ENCODE data around the gene NOG. TPM values are rescaled to one million over a fixed set of nuclear protein-coding genes. Genes with fewer than 3 reads are reported as not detected.

NOG gene
- total and polyA plus RNA-seq, 10 of the 15 experiments (the other 5 are each of a cell fraction or from before 2014, with no cell fraction given), result 0.10 TPM; not detected in 9

DNA sequence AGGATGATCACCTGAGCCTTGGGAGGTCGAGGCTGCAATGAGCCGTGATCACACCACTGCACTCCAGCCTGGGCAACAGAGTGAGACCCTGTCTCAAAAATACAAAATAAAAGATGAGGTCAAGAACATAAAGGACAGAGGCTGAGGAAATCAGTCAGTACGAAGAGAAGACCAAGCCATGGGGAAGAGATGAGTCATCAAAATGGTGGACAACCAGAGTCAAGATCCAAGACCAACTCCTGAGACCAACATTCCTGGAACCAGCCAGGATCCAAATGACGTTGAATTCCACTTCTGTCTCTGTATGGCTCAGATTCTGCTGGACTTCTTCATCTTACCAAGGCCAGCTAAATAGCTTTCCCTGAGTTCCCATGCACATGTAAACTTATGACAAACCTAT, 44.8 kb upstream of the NOG start (continued):
- TF ChIP-seq, protein P1, sequence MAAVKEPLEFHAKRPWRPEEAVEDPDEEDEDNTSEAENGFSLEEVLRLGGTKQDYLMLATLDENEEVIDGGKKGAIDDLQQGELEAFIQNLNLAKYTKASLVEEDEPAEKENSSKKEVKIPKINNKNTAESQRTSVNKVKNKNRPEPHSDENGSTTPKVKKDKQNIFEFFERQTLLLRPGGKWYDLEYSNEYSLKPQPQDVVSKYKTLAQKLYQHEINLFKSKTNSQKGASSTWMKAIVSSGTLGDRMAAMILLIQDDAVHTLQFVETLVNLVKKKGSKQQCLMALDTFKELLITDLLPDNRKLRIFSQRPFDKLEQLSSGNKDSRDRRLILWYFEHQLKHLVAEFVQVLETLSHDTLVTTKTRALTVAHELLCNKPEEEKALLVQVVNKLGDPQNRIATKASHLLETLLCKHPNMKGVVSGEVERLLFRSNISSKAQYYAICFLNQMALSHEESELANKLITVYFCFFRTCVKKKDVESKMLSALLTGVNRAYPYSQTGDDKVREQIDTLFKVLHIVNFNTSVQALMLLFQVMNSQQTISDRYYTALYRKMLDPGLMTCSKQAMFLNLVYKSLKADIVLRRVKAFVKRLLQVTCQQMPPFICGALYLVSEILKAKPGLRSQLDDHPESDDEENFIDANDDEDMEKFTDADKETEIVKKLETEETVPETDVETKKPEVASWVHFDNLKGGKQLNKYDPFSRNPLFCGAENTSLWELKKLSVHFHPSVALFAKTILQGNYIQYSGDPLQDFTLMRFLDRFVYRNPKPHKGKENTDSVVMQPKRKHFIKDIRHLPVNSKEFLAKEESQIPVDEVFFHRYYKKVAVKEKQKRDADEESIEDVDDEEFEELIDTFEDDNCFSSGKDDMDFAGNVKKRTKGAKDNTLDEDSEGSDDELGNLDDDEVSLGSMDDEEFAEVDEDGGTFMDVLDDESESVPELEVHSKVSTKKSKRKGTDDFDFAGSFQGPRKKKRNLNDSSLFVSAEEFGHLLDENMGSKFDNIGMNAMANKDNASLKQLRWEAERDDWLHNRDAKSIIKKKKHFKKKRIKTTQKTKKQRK (IDR thresholded peaks at IDR 0.05; ENCODE audit: low read depth, low read length), result no peak
- TF ChIP-seq GATAD2B (conservative IDR thresholded peaks at IDR 0.05; ENCODE audit: low read depth), result no peak
- TF ChIP-seq, protein P2, sequence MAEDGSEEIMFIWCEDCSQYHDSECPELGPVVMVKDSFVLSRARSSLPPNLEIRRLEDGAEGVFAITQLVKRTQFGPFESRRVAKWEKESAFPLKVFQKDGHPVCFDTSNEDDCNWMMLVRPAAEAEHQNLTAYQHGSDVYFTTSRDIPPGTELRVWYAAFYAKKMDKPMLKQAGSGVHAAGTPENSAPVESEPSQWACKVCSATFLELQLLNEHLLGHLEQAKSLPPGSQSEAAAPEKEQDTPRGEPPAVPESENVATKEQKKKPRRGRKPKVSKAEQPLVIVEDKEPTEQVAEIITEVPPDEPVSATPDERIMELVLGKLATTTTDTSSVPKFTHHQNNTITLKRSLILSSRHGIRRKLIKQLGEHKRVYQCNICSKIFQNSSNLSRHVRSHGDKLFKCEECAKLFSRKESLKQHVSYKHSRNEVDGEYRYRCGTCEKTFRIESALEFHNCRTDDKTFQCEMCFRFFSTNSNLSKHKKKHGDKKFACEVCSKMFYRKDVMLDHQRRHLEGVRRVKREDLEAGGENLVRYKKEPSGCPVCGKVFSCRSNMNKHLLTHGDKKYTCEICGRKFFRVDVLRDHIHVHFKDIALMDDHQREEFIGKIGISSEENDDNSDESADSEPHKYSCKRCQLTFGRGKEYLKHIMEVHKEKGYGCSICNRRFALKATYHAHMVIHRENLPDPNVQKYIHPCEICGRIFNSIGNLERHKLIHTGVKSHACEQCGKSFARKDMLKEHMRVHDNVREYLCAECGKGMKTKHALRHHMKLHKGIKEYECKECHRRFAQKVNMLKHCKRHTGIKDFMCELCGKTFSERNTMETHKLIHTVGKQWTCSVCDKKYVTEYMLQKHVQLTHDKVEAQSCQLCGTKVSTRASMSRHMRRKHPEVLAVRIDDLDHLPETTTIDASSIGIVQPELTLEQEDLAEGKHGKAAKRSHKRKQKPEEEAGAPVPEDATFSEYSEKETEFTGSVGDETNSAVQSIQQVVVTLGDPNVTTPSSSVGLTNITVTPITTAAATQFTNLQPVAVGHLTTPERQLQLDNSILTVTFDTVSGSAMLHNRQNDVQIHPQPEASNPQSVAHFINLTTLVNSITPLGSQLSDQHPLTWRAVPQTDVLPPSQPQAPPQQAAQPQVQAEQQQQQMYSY (CRISPR knock-in tag; IDR thresholded peaks at IDR 0.05), result no peak
- no peak for TF ChIP-seq MLLT1 (IDR thresholded peaks at IDR 0.05)
